Suprapubic skin (tissue), 4 donors: ENCODE data around the gene HEBP1.

Experiments
- CTCF ChIP-seq, 2 donors: fragments of 200-600 bp in 1 of 2; fragments of 450-650 bp in 1 of 2; sonication (generic) in 1 of 2; IDR thresholded peaks; one replicate each; pipeline ENCODE4 v1.5.1; 2016 to 2019; ENCODE audit warnings: antibody characterized with exemption in 2 of 2, mild to moderate bottlenecking in 1 of 2, moderate library complexity in 1 of 2
- EP300 ChIP-seq: sonication (generic); formaldehyde crosslinking; IDR thresholded peaks from one replicate; pipeline ENCODE4 v1.6.1; 2017; ENCODE audit warnings: antibody characterized with exemption
- POLR2A ChIP-seq, 2 donors: fragments of 450-650 bp; IDR thresholded peaks; one replicate each; pipeline ENCODE4 v1.6.1; 2017; ENCODE audit warnings: antibody characterized with exemption in 2 of 2, mild to moderate bottlenecking in 2 of 2, moderate library complexity in 2 of 2
- POLR2AphosphoS5 ChIP-seq, 3 donors: sonication (generic); formaldehyde crosslinking; IDR thresholded peaks; one replicate each; pipeline ENCODE4 v1.6.1; 2017; ENCODE audit warnings: antibody characterized with exemption in 3 of 3

- TF ChIP-seq CTCF (IDR thresholded peaks at IDR 0.05) (no peak), POLR2A (IDR thresholded peaks at IDR 0.05) (no peak), POLR2AphosphoS5 (IDR thresholded peaks at IDR 0.05) (no peak), EP300 (no peak)
Measured at GRCh38 chr12:12974211-12974610, 25.9 kb downstream of the HEBP1 start.
